ENCODE results near the gene ISM2. TPM values are rescaled to one million over a fixed set of nuclear protein-coding genes. Genes with fewer than 3 reads are reported as not detected.

ISM2 gene
- total RNA-seq, 1 donor from 2014 or later = 0.21 TPM

- DNase-seq (ENCODE audit: low spot score) = no peak
- H3K36me3 Mint-ChIP-seq (ENCODE audit: low read depth, unreplicated experiment) = peaks cover 27% of the 10 kb centered on the region
- H3K27ac Mint-ChIP-seq (ENCODE audit: unreplicated experiment) = no peak overlapping the region
- no peak overlapping the region for H3K4me3 Mint-ChIP-seq (ENCODE audit: unreplicated experiment)
- TF ChIP-seq, protein P1, sequence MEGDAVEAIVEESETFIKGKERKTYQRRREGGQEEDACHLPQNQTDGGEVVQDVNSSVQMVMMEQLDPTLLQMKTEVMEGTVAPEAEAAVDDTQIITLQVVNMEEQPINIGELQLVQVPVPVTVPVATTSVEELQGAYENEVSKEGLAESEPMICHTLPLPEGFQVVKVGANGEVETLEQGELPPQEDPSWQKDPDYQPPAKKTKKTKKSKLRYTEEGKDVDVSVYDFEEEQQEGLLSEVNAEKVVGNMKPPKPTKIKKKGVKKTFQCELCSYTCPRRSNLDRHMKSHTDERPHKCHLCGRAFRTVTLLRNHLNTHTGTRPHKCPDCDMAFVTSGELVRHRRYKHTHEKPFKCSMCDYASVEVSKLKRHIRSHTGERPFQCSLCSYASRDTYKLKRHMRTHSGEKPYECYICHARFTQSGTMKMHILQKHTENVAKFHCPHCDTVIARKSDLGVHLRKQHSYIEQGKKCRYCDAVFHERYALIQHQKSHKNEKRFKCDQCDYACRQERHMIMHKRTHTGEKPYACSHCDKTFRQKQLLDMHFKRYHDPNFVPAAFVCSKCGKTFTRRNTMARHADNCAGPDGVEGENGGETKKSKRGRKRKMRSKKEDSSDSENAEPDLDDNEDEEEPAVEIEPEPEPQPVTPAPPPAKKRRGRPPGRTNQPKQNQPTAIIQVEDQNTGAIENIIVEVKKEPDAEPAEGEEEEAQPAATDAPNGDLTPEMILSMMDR (IDR thresholded peaks at IDR 0.05; ENCODE audit: unreplicated experiment) = no peak
- H3K9me3 Mint-ChIP-seq (ENCODE audit: unreplicated experiment) = no peaks in the 10 kb centered on the region
- no peaks in the 10 kb centered on the region for H3K27me3 Mint-ChIP-seq (ENCODE audit: unreplicated experiment)
- no peaks in the 10 kb centered on the region for H3K4me1 Mint-ChIP-seq (ENCODE audit: unreplicated experiment)
Observed at GRCh38 chr14:77442196-77442595, 56.4 kb downstream of the ISM2 start.

DNA sequence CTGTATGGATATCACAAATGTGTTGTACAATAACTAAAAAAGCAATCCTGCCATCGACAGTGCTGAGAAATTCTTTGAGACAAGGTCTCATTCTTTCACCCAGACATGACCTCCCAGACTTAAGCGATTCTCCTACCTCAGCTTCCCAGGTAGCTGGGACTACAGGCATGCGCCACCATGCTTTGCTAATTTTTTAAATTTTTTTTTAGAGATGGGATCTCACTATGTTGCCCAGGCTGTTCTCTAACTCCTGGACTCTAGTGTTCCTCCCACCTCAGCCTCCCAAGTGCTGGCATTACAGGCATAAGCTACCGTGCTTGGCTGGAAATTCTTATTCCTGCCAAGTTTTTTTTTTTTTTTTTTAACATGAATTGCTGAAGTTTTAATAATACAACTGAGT, 58.8 kb downstream of the ISM2 start:
- Mint-ChIP-seq H3K4me1 (ENCODE audit: unreplicated experiment) (peaks cover 9% of the 10 kb centered on the region), H3K36me3 (ENCODE audit: low read depth, unreplicated experiment) (peaks cover 35% of the 10 kb centered on the region), H3K27ac (ENCODE audit: unreplicated experiment) (no peak overlapping the region), H3K4me3 (ENCODE audit: unreplicated experiment) (no peak overlapping the region), H3K9me3 (ENCODE audit: unreplicated experiment) (no peaks in the 10 kb centered on the region), H3K27me3 (ENCODE audit: unreplicated experiment) (peaks cover 1% of the 10 kb centered on the region)
- TF ChIP-seq, protein P1 (IDR thresholded peaks at IDR 0.05; ENCODE audit: unreplicated experiment) = no peak
- DNase-seq (ENCODE audit: low spot score) = no peak

- TF ChIP-seq, protein P1 (IDR thresholded peaks at IDR 0.05; ENCODE audit: unreplicated experiment) = no peak
- peaks cover 9% of the 10 kb centered on the region for H3K4me1 Mint-ChIP-seq (ENCODE audit: unreplicated experiment)
- H3K27me3 Mint-ChIP-seq (ENCODE audit: unreplicated experiment) = peaks cover 1% of the 10 kb centered on the region
- H3K9me3 Mint-ChIP-seq (ENCODE audit: unreplicated experiment) = no peaks in the 10 kb centered on the region
- H3K27ac Mint-ChIP-seq (ENCODE audit: unreplicated experiment) = no peak overlapping the region
- no peak for DNase-seq (ENCODE audit: low spot score)
- H3K36me3 Mint-ChIP-seq (ENCODE audit: low read depth, unreplicated experiment) = peaks cover 40% of the 10 kb centered on the region
- no peak overlapping the region for H3K4me3 Mint-ChIP-seq (ENCODE audit: unreplicated experiment)
Observed at GRCh38 chr14:77438596-77438995, 60.0 kb downstream of the ISM2 start.

DNA sequence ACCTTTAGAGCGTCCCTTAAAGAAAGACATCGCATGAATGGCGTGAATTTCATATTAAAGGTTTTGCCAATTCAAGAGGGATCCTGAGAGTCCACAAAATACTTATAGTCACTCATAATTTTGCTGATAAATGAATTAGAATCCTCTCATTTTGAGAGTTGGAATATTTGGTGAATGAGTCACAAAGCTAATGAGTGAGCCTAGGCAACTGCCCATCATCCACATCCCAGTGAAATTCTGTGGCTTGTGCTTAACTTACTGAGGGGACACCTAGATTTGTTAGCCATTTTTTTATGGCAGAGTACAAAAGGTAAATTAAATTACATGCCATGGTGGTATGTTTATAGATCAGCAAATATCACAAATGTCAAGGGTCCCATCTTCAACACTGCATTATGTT, 62.6 kb downstream of the ISM2 start:
- no peak for DNase-seq (ENCODE audit: low spot score)
- peaks cover 9% of the 10 kb centered on the region for H3K4me1 Mint-ChIP-seq (ENCODE audit: unreplicated experiment)
- peaks cover 1% of the 10 kb centered on the region for H3K27me3 Mint-ChIP-seq (ENCODE audit: unreplicated experiment)
- no peaks in the 10 kb centered on the region for H3K9me3 Mint-ChIP-seq (ENCODE audit: unreplicated experiment)
- TF ChIP-seq, protein P1 (IDR thresholded peaks at IDR 0.05; ENCODE audit: unreplicated experiment) = no peak
- peak overlapping the region; percentile 54 for H3K27ac Mint-ChIP-seq (ENCODE audit: unreplicated experiment)
- peaks cover 22% of the 10 kb centered on the region for H3K36me3 Mint-ChIP-seq (ENCODE audit: low read depth, unreplicated experiment)
- H3K4me3 Mint-ChIP-seq (ENCODE audit: unreplicated experiment) = no peak overlapping the region

DNA sequence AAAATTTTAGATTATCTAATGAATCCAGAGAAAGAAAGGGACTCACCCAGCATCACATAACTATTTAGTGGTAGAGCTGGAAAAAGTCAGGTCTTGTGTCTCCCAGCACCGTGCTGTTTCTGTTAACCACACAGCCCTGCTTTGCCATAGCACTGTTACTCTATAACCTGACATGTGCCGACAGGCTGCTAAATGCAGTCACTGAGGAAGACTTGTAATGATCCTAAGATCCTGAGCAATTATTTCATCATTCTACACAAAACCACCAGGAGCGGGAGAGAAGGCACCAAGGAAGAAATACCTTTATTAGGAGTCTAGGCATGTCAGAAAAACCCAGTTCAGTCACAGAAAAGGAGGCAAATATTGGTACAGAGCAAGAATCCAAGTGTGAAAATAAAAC, 72.2 kb downstream of the ISM2 start:
- DNase-seq (ENCODE audit: low spot score) = no peak
- peaks cover 64% of the 10 kb centered on the region for H3K36me3 Mint-ChIP-seq (ENCODE audit: low read depth, unreplicated experiment)
- H3K27me3 Mint-ChIP-seq (ENCODE audit: unreplicated experiment) = no peaks in the 10 kb centered on the region
- H3K27ac Mint-ChIP-seq (ENCODE audit: unreplicated experiment) = no peak overlapping the region
- TF ChIP-seq, protein P1 (IDR thresholded peaks at IDR 0.05; ENCODE audit: unreplicated experiment) = no peak
- H3K9me3 Mint-ChIP-seq (ENCODE audit: unreplicated experiment) = no peaks in the 10 kb centered on the region
- no peaks in the 10 kb centered on the region for H3K4me1 Mint-ChIP-seq (ENCODE audit: unreplicated experiment)
- H3K4me3 Mint-ChIP-seq (ENCODE audit: unreplicated experiment) = no peak overlapping the region

Data from endothelial cell (in vitro differentiated cells).